Hepatocyte (in vitro differentiated cells): ENCODE results near the gene TMEM250. TPM values are rescaled to one million over a fixed set of nuclear protein-coding genes. Genes with fewer than 3 reads are reported as not detected.

ENCODE experiments used
- DNase-seq: peaks from one replicate; pipeline ENCODE4 v3.0.0-alpha.2; 2016; ENCODE audit warnings: low spot score
- H2AFZ ChIP-seq: fragments of 200-600 bp; sonication (generic); 2 replicates; pipeline ENCODE4 v1.6.0; 2016; ENCODE audit warnings: antibody characterized with exemption, mild to moderate bottlenecking
- H3K27ac ChIP-seq: fragments of 200-600 bp; sonication (generic); 2 replicates; pipeline ENCODE4 v1.5.1; 2016; ENCODE audit warnings: mild to moderate bottlenecking
- H3K27me3 ChIP-seq: fragments of 200-600 bp; sonication (generic); 2 replicates; pipeline ENCODE4 v1.6.1; 2016
- H3K36me3 ChIP-seq: fragments of 200-600 bp; sonication (generic); replicated peaks from 2 replicates; pipeline ENCODE4 v1.5.1; 2016; ENCODE audit warnings: low read depth; ENCODE audit not compliant: insufficient read depth
- H3K4me1 ChIP-seq: fragments of 200-600 bp; sonication (generic); 2 replicates; pipeline ENCODE4 v1.5.1; 2016; ENCODE audit warnings: mild to moderate bottlenecking, moderate library complexity; ENCODE audit not compliant: insufficient read depth
- H3K4me2 ChIP-seq: fragments of 200-600 bp; sonication (generic); 2 replicates; pipeline ENCODE4 v1.6.0; 2016
- H3K4me3 ChIP-seq: fragments of 200-600 bp; sonication (generic); 2 replicates; pipeline ENCODE4 v1.5.1; 2016; ENCODE audit warnings: mild to moderate bottlenecking
- H3K79me2 ChIP-seq: fragments of 200-600 bp; sonication (generic); 2 replicates; pipeline ENCODE4 v1.6.0; 2017; ENCODE audit warnings: mild to moderate bottlenecking
- H3K9me2 ChIP-seq: fragments of 200-600 bp; sonication (generic); replicated peaks from 2 replicates; pipeline ENCODE4 v1.6.0; 2017; ENCODE audit warnings: mild to moderate bottlenecking; ENCODE audit not compliant: insufficient read depth
- H3K9me3 ChIP-seq: fragments of 200-600 bp; sonication (generic); 2 replicates; pipeline ENCODE4 v1.5.1; 2016; ENCODE audit warnings: low read depth, mild to moderate bottlenecking
- H4K20me1 ChIP-seq: fragments of 200-600 bp; sonication (generic); 2 replicates; pipeline ENCODE4 v1.6.0; 2016; ENCODE audit warnings: mild to moderate bottlenecking; ENCODE audit not compliant: insufficient read depth, poor library complexity, severe bottlenecking
- CTCF ChIP-seq: fragments of 200-600 bp; sonication (generic); IDR thresholded peaks from 2 replicates; pipeline ENCODE4 v1.5.1; 2016; ENCODE audit warnings: antibody characterized with exemption, mild to moderate bottlenecking; ENCODE audit not compliant: poor library complexity
- EZH2 ChIP-seq: fragments of 200-600 bp; sonication (generic); IDR thresholded peaks from 2 replicates; pipeline ENCODE4 v1.6.1; 2016; ENCODE audit warnings: antibody characterized with exemption, mild to moderate bottlenecking, borderline replicate concordance
- EZH2phosphoT487 ChIP-seq: fragments of 200-600 bp; sonication (generic); IDR thresholded peaks from one replicate; pipeline ENCODE4 v1.6.1; 2018; ENCODE audit warnings: antibody characterized with exemption, mild to moderate bottlenecking, low read depth, moderate library complexity; ENCODE audit not compliant: unreplicated experiment, severe bottlenecking
- WGBS: methylation state at CpG from one replicate; pipeline ENCODE4 v1.1.6; 2016; ENCODE audit warnings: low lambda C conversion rate; ENCODE audit errors: missing lambda C conversion rate; 5-methylcytosine and 5-hydroxymethylcytosine counted together
- polyA plus RNA-seq: library from polyadenylated mRNA; unstranded; fragments of >200 nt; fragmentation: Nextera tagmentation; extraction: Ambion mirVana; gene quantifications from 2 replicates; pipeline ENCODE4 v1.2.1, GENCODE V29; 2016
- total RNA-seq: library from RNA; depleted of rRNA; stranded (reverse); fragments of >200 nt; gene quantifications from 2 replicates; pipeline ENCODE4 v1.2.3, GENCODE V29; 2014

TMEM250 gene
- total and polyA plus RNA-seq, 2 experiments from 2014 or later, result 37.8 to 47.6 TPM

GRCh38 chr9:136079211-136079915 is 39.3 kb downstream of the TMEM250 start:
- H3K4me3 ChIP-seq, result no peak overlapping the region
- no peaks in the 10 kb centered on the region for H3K9me2 ChIP-seq
- H2AFZ ChIP-seq, result no peak overlapping the region
- H3K27ac ChIP-seq, result no peak overlapping the region
- TF ChIP-seq CTCF, result no peak
- no peak for TF ChIP-seq EZH2phosphoT487
- TF ChIP-seq EZH2, result no peak
- H3K4me1 ChIP-seq, result no peaks in the 10 kb centered on the region
- H3K36me3 ChIP-seq, result no peaks in the 10 kb centered on the region
- H4K20me1 ChIP-seq, result peaks cover 43% of the 10 kb centered on the region
- H3K79me2 ChIP-seq, result peaks cover 77% of the 10 kb centered on the region
- no peaks in the 10 kb centered on the region for H3K27me3 ChIP-seq
- H3K9me3 ChIP-seq, result no peaks in the 10 kb centered on the region
- no peak for DNase-seq
- 73% methylated on average over 16 of the region's 16 CpGs for WGBS
- H3K4me2 ChIP-seq, result no peak overlapping the region

- 91% methylated on average over 22 of the region's 27 CpGs for WGBS
- no peaks in the 10 kb centered on the region for H3K9me2 ChIP-seq
- H3K9me3 ChIP-seq, result no peaks in the 10 kb centered on the region
- H3K4me3 ChIP-seq, result no peak overlapping the region
- TF ChIP-seq EZH2phosphoT487, result no peak
- no peaks in the 10 kb centered on the region for H3K36me3 ChIP-seq
- no peak overlapping the region for H2AFZ ChIP-seq
- H4K20me1 ChIP-seq, result peaks cover 45% of the 10 kb centered on the region
- peaks cover 74% of the 10 kb centered on the region for H3K79me2 ChIP-seq
- H3K4me1 ChIP-seq, result no peaks in the 10 kb centered on the region
- no peak overlapping the region for H3K4me2 ChIP-seq
- no peaks in the 10 kb centered on the region for H3K27me3 ChIP-seq
- no peak overlapping the region for H3K27ac ChIP-seq
- DNase-seq, result no peak
These were observed 40.1 kb downstream of the TMEM250 start for GRCh38 chr9:136078498-136079011.

- Histone ChIP-seq H3K9me3 (no peaks in the 10 kb centered on the region), H3K36me3 (no peaks in the 10 kb centered on the region), H3K4me1 (no peaks in the 10 kb centered on the region), H3K79me2 (peaks cover 73% of the 10 kb centered on the region), H3K4me3 (no peak overlapping the region), H3K27ac (no peak overlapping the region), H3K9me2 (no peaks in the 10 kb centered on the region), H3K27me3 (no peaks in the 10 kb centered on the region), H4K20me1 (peaks cover 40% of the 10 kb centered on the region), H2AFZ (no peak overlapping the region), H3K4me2 (no peak overlapping the region)
- DNase-seq, result no peak
- 90% methylated on average over 12 of the region's 12 CpGs for WGBS
- no peak for TF ChIP-seq CTCF
- no peak for TF ChIP-seq EZH2
- no peak for TF ChIP-seq EZH2phosphoT487
These were observed 40.7 kb downstream of the TMEM250 start for GRCh38 chr9:136078024-136078423.

- Histone ChIP-seq H3K36me3 (no peaks in the 10 kb centered on the region), H4K20me1 (peaks cover 39% of the 10 kb centered on the region), H2AFZ (no peak overlapping the region), H3K4me1 (no peaks in the 10 kb centered on the region), H3K27ac (no peak overlapping the region), H3K4me3 (no peak overlapping the region), H3K4me2 (no peak overlapping the region), H3K27me3 (no peaks in the 10 kb centered on the region), H3K9me3 (no peaks in the 10 kb centered on the region), H3K9me2 (no peaks in the 10 kb centered on the region), H3K79me2 (peaks cover 73% of the 10 kb centered on the region)
- TF ChIP-seq CTCF (no peak), EZH2 (no peak), EZH2phosphoT487 (no peak)
- 83% methylated on average over 8 of the region's 8 CpGs for WGBS
- DNase-seq, result no peak
These were observed 41.2 kb downstream of the TMEM250 start for GRCh38 chr9:136077491-136077890.
